OCI-LY1 (cell line): ENCODE results near the gene ALKBH3.

Experiments
- H2AFZ ChIP-seq: fragments of 200-600 bp; sonication (generic), shearing (Covaris generic); 2 replicates; pipeline ENCODE4 v1.6.0; 2014; ENCODE audit warnings: antibody characterized with exemption, mild to moderate bottlenecking, low read length
- H3F3A ChIP-seq: fragments of 200-600 bp; sonication (generic), shearing (Covaris generic); 2 replicates; pipeline ENCODE4 v1.6.0; 2014; ENCODE audit warnings: mild to moderate bottlenecking, antibody characterized with exemption, low read length, moderate library complexity; ENCODE audit not compliant: insufficient read depth
- H3K27ac ChIP-seq: fragments of 200-600 bp; sonication (generic); 2 replicates; pipeline ENCODE4 v1.5.1; 2014; ENCODE audit warnings: low read length, mixed run types, mild to moderate bottlenecking, low read depth; ENCODE audit not compliant: poor library complexity, severe bottlenecking
- H3K27me3 ChIP-seq: fragments of 200-600 bp; sonication (generic); 2 replicates; pipeline ENCODE4 v1.6.0; 2014; ENCODE audit warnings: antibody characterized with exemption, mild to moderate bottlenecking, low read length, moderate library complexity; ENCODE audit not compliant: insufficient read depth
- H3K36me3 ChIP-seq: fragments of 200-600 bp; sonication (generic); 2 replicates; pipeline ENCODE4 v1.6.1; 2014; ENCODE audit warnings: mild to moderate bottlenecking, antibody characterized with exemption, low read length, moderate library complexity, mixed read lengths; ENCODE audit not compliant: insufficient read depth
- H3K4me1 ChIP-seq: fragments of 200-600 bp; sonication (generic); 2 replicates; pipeline ENCODE4 v1.5.1; 2014; ENCODE audit warnings: mild to moderate bottlenecking, low read length, moderate library complexity; ENCODE audit not compliant: insufficient read depth, severe bottlenecking
- H3K4me2 ChIP-seq: fragments of 200-600 bp; sonication (generic), shearing (Covaris generic); 2 replicates; pipeline ENCODE4 v1.6.1; 2014; ENCODE audit warnings: low read length
- H3K4me3 ChIP-seq: fragments of 200-600 bp; sonication (generic); 2 replicates; pipeline ENCODE4 v1.5.1; 2014; ENCODE audit warnings: low read length, low read depth, mild to moderate bottlenecking, mixed read lengths; ENCODE audit not compliant: poor library complexity, severe bottlenecking
- H3K79me2 ChIP-seq: fragments of 200-600 bp; shearing (Covaris generic); 2 replicates; pipeline ENCODE4 v1.6.1; 2016; ENCODE audit warnings: mixed run types, low read length, mixed read lengths; ENCODE audit not compliant: insufficient read depth
- H3K9ac ChIP-seq: fragments of 200-600 bp; sonication (generic), shearing (Covaris generic); 2 replicates; pipeline ENCODE4 v1.6.1; 2014; ENCODE audit warnings: mild to moderate bottlenecking, low read length, mixed read lengths
- H3K9me2 ChIP-seq: fragments of 200-600 bp; sonication (generic), shearing (Covaris generic); 2 replicates; pipeline ENCODE4 v1.6.1; 2014; ENCODE audit warnings: low read depth, mild to moderate bottlenecking, low read length, mixed read lengths
- H3K9me3 ChIP-seq: fragments of 200-600 bp; shearing (Covaris generic); 2 replicates; pipeline ENCODE4 v1.6.1; 2014; ENCODE audit warnings: low read length, mixed read lengths
- H4K20me1 ChIP-seq: fragments of 200-600 bp; sonication (generic), shearing (Covaris generic); 2 replicates; pipeline ENCODE4 v1.6.0; 2016; ENCODE audit warnings: mild to moderate bottlenecking, low read length; ENCODE audit not compliant: insufficient read depth
- CTCF ChIP-seq: fragments of 200-600 bp; sonication (generic), shearing (Covaris generic); IDR thresholded peaks from 2 replicates; pipeline ENCODE4 v1.5.1; 2017; ENCODE audit warnings: mild to moderate bottlenecking, antibody characterized with exemption, low read length, moderate library complexity, mixed read lengths
- EZH2 ChIP-seq: fragments of 200-600 bp; sonication (generic), shearing (Covaris generic); IDR thresholded peaks from 2 replicates; pipeline ENCODE4 v1.8.0; 2017; ENCODE audit warnings: borderline replicate concordance, mixed run types, mild to moderate bottlenecking, antibody characterized with exemption, low read length, moderate library complexity, mixed read lengths

ALKBH3 gene

GRCh38 chr11:43952401-43953342 is 72.0 kb downstream of the ALKBH3 start:
- Histone ChIP-seq H4K20me1 (no peaks in the 10 kb centered on the region), H3F3A (no peaks in the 10 kb centered on the region), H3K36me3 (no peaks in the 10 kb centered on the region), H3K4me1 (no peaks in the 10 kb centered on the region), H3K27me3 (peaks cover 4% of the 10 kb centered on the region; the same call in 1 of the 2 replicates), H3K79me2 (no peaks in the 10 kb centered on the region), H3K4me2 (no peak overlapping the region), H3K27ac (no peak overlapping the region), H3K9me3 (no peaks in the 10 kb centered on the region), H2AFZ (no peak overlapping the region), H3K9ac (no peak overlapping the region), H3K9me2 (no peaks in the 10 kb centered on the region), H3K4me3 (no peak overlapping the region)
- TF ChIP-seq CTCF (no peak), EZH2 (no peak)

GRCh38 chr11:43953521-43953920 is 72.9 kb downstream of the ALKBH3 start:
- Histone ChIP-seq H3K9me3 (no peaks in the 10 kb centered on the region), H4K20me1 (no peaks in the 10 kb centered on the region), H3K9ac (no peak overlapping the region), H3K4me2 (no peak overlapping the region), H3F3A (no peaks in the 10 kb centered on the region), H3K27me3 (peaks cover 4% of the 10 kb centered on the region; the same call in 1 of the 2 replicates), H3K4me1 (no peaks in the 10 kb centered on the region), H3K27ac (no peak overlapping the region), H2AFZ (no peak overlapping the region), H3K36me3 (no peaks in the 10 kb centered on the region), H3K9me2 (no peaks in the 10 kb centered on the region), H3K4me3 (no peak overlapping the region), H3K79me2 (no peaks in the 10 kb centered on the region)
- TF ChIP-seq CTCF (no peak), EZH2 (no peak)

DNA sequence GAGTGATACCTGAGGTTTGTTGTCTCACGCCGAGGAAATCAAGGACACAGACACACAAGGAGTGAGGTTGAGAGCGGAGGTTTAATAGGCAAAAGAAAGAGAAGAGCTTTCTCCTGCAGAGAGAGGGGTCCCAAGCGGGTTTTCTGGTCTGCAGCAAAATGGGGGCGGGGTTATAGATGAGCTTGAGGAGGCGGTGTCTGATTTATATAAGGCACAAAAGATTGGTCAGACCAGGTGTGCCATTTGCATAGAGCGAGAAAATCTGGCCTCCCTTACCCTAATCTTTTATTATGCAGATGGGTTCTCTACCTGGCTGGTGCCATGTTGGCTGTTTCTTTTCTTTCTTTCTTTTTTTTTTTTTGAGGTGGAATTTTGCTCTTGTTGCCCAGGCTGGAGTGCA is 73.6 kb downstream of the ALKBH3 start:
- Histone ChIP-seq H3K36me3 (no peaks in the 10 kb centered on the region), H3K9me3 (no peaks in the 10 kb centered on the region), H3K9ac (no peak overlapping the region), H4K20me1 (no peaks in the 10 kb centered on the region), H3K4me3 (no peak overlapping the region), H3K27ac (no peak overlapping the region), H3K4me1 (no peaks in the 10 kb centered on the region), H3F3A (no peaks in the 10 kb centered on the region), H2AFZ (no peak overlapping the region), H3K4me2 (no peak overlapping the region), H3K27me3 (peaks cover 4% of the 10 kb centered on the region; the same call in 1 of the 2 replicates), H3K9me2 (no peaks in the 10 kb centered on the region), H3K79me2 (no peaks in the 10 kb centered on the region)
- no peak for TF ChIP-seq CTCF
- no peak for TF ChIP-seq EZH2
